Cardiac septum (tissue), 1 donor: Measurements from ENCODE around the gene LYPD6. TPM values are rescaled to one million over a fixed set of nuclear protein-coding genes. Genes with fewer than 3 reads are reported as not detected.

ENCODE experiments used
- DNase-seq: peaks from one replicate; pipeline ENCODE4 v3.0.0-alpha.2; 2020; ENCODE audit warnings: low spot score
- intact Hi-C: fragments of 100-400 bp; cut with DNase I; formaldehyde crosslinking; loops from one replicate; pipeline ENCODE4 v1.14.0; 2022
- total RNA-seq: library from RNA; stranded (reverse); fragmentation: NEBNext Ultra II Directional; extraction: Animal tissue kit (Norgen Biotek cat#: 25700); gene quantifications from one replicate; pipeline ENCODE4 v1.2.1, GENCODE V29; 2021
- donor health status: DM: no; HTN: no; CAD: no.

Gene LYPD6
- total RNA-seq, 1 donor from 2014 or later: 0.16 TPM

DNA sequence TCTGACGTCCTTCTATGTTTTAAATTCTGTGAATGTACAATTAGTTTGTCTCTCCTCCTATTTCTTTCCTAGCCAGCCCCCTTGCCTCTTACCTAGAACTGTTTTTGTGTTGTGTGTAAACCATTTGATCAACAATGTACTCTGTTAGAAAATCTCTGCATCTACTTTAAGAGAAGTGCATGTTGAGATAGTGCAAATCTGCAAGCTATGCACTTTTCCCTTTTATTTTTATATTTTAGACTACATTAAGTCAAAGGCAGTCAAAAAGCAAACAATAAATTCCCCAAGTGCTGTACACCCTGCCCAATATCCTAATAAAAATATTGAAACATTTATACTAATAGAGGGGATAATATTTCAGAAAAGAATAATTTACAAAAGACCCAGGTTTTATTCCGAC, 13.7 kb downstream of the LYPD6 start:
- no peak for DNase-seq
- intact Hi-C loops: no loop called here

GRCh38 chr2:149346272-149346671, 15.9 kb downstream of the LYPD6 start:
- DNase-seq: no peak
- intact Hi-C loops: no loop called here

- no peak for DNase-seq
- intact Hi-C loops: no loop called here
Observed at GRCh38 chr2:149348291-149348690, 17.9 kb downstream of the LYPD6 start.

DNA sequence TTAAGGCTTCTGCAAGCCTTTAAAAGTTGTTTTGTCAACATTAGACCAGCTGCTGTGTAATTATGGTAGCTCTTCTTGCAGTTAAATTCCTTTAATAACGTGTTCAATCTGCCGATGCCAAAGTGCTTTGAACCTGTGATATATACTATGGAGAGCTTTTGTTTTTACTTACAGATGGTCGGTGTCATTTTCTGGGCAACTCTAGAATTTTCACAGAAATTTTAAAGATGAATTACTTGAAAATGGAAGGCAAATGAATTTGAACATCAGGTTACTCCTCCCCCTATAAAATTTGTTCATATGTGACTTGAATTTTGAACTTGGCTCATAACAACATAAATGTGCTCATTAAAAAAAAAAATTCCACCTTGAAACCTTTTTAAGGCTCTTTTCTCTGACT, 23.0 kb downstream of the LYPD6 start:
- intact Hi-C loops: no loop called here

GRCh38 chr2:149355716-149356422, 25.5 kb downstream of the LYPD6 start:
- no peak for DNase-seq

More for the DNA sequence above, 23.0 kb downstream of the LYPD6 start:
- no peak for DNase-seq

GRCh38 chr2:149357058-149357457, 26.7 kb downstream of the LYPD6 start:
- DNase-seq: no peak
- intact Hi-C loops: no loop called here

More at GRCh38 chr2:149355716-149356422, 25.5 kb downstream of the LYPD6 start:
- intact Hi-C loops: no loop called here

GRCh38 chr2:149360106-149360505, 29.7 kb downstream of the LYPD6 start:
- no peak for DNase-seq
- intact Hi-C loops: no loop called here

- DNase-seq: no peak
- intact Hi-C loops: no loop called here
Observed at GRCh38 chr2:149363958-149364357, 33.6 kb downstream of the LYPD6 start.

- no peak for DNase-seq
- intact Hi-C loops: no loop called here
Observed at GRCh38 chr2:149364839-149365238, 34.5 kb downstream of the LYPD6 start.

GRCh38 chr2:149365931-149366583, 35.7 kb downstream of the LYPD6 start:
- intact Hi-C loops: no loop called here
- DNase-seq: no peak

DNA sequence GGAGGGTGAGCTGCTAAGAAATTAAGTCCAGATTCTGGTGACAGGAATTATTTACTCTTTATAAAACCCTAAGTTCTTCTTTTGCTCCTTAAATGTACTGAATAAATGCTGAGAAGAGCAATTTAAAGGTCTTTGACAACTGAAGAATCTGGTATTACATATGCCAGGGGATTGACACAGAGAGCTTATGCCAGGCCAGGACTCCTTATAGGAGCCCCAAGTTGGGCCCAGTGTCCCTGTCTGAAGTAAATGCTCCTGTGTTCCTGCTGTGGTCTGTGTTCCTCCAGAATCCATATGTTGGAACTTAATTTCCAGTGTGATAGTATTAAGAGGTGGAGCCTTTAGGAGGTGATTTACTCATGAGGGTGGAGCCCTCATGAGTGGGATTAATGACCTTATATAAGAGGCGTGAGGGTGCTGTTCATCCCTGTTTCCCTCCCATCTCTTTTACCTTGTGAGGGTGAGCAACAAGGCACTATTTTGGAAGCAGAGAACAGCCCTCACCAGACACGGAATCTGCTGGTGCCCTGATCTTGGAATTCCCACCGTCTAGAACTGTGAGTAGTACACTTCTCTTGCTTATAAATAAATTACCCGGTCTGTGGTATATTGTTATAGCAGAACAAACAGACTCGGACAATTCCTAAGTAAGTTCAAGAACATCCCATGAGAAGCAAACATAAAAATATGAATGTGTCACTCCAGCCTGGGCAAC, 39.8 kb downstream of the LYPD6 start:
- intact Hi-C loops: no loop called here
- DNase-seq: no peak

- no peak for DNase-seq
- intact Hi-C loops: no loop called here
Observed at GRCh38 chr2:149371476-149371875, 41.1 kb downstream of the LYPD6 start.

DNA sequence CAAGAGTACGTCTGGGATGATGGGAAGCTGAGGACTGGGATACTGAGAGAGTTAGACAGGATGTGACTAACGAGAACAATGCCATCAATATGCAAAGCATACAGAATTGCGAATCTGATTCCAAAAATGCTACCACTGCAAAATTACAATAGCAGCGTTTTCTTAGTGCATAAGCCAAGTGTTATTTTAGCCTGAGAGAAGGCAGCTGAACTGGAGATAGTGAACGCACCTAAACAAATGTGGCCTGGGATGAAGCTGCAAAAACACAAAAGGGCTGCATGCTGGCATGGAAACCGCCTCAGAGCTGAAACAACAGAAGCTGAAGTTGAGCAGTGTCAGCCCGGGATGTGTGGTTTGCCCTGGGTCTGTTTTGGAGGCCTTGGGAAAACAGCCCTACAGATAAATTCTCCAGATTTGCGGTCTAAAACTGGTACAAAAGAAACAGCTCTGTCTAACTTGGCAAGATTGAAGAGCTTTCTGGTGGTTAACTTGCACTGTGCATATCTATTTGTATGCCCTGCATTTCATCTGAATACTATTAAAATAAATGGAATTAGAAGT, 45.5 kb downstream of the LYPD6 start:
- intact Hi-C loops: no loop called here
- no peak for DNase-seq

- intact Hi-C loops: no loop called here
Observed at GRCh38 chr2:149380205-149380604, 49.8 kb downstream of the LYPD6 start.

GRCh38 chr2:149383340-149383739, 53.0 kb downstream of the LYPD6 start:
- intact Hi-C loops: no loop called here
- DNase-seq: no peak

More at GRCh38 chr2:149380205-149380604, 49.8 kb downstream of the LYPD6 start:
- no peak for DNase-seq

- no peak for DNase-seq
- intact Hi-C loops: no loop called here
Observed at GRCh38 chr2:149385350-149385749, 55.0 kb downstream of the LYPD6 start.

- intact Hi-C loops: no loop called here
Observed at GRCh38 chr2:149387411-149387810, 57.0 kb downstream of the LYPD6 start.

DNA sequence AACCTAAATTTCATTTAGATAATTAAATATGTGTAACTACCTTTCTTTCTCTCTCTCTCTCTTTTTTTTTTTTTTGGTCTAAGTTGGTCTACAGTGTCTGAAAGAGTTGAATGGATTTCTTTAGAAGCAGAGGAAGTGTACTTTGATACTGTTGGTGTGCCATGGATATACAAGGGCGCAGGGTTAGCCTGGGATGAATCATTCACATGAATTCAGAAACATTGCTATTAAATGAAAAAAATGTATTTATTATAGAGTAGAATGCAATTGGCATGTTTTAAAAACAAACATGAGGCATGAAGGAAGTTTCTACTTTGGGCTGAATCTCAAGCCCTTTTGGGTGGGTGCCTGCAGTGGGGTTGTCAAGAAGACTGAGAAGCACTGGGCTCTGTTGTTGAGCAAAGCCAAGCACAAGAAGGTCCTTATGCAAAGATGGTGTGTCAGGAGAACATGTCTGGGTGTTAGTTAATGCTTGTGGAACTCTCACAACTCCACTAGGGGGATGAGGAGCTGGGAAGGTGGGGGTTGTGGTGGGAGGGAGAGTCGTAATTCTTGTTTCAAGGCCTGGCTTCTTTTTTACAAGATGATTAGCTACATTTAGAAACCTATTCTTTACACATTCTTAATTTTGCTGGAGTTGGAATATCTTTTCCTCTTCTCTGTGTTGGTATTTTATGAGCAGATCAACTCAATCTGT, 57.9 kb downstream of the LYPD6 start:
- intact Hi-C loops: no loop called here
- DNase-seq: no peak

More at GRCh38 chr2:149387411-149387810, 57.0 kb downstream of the LYPD6 start:
- no peak for DNase-seq

- no peak for DNase-seq
- intact Hi-C loops: no loop called here
Observed at GRCh38 chr2:149389506-149390167, 59.2 kb downstream of the LYPD6 start.
